ENCODE measurements around the gene GP2.

Gene GP2

GRCh38 chr16:20348365-20349185 lies 21.3 kb upstream of the GP2 start:
- DNase-seq (ENCODE audit: extremely low spot score) = no peak
- ChIA-PET POLR2A (no interaction called here), CTCF (interaction anchor here (0.9 kb wide), 1 partner anchor 37 kb away, joined by 4 read pairs; no protein-coding TSS in a partner anchor)
- TF ChIP-seq ARNT (IDR thresholded peaks at IDR 0.05) = no peak
- no peak for TF ChIP-seq NFRKB (IDR thresholded peaks at IDR 0.05)
- no peak for TF ChIP-seq SP1 (IDR thresholded peaks at IDR 0.05)
- no peak for TF ChIP-seq LEF1 (IDR thresholded peaks at IDR 0.05; ENCODE audit: borderline replicate concordance)
- TF ChIP-seq FOXA1 (IDR thresholded peaks at IDR 0.05) = no peak
- TF ChIP-seq HDGF (IDR thresholded peaks at IDR 0.05; ENCODE audit: borderline replicate concordance) = no peak
- TF ChIP-seq ELF4 (IDR thresholded peaks at IDR 0.05) = no peak
- no peak for TF ChIP-seq L3MBTL2 (conservative IDR thresholded peaks at IDR 0.05)
- no peak for TF ChIP-seq SUZ12 (IDR thresholded peaks at IDR 0.05)

- POLR2A ChIA-PET = no interaction called here
- no peak for DNase-seq (ENCODE audit: extremely low spot score)
- TF ChIP-seq TARDBP (IDR thresholded peaks at IDR 0.05) (no peak), L3MBTL2 (conservative IDR thresholded peaks at IDR 0.05) (no peak), ZNF384 (IDR thresholded peaks at IDR 0.05) (no peak), ELF4 (IDR thresholded peaks at IDR 0.05) (no peak), HDGF (IDR thresholded peaks at IDR 0.05; ENCODE audit: borderline replicate concordance) (no peak)
- CTCF ChIA-PET = no interaction called here
Observed at GRCh38 chr16:20347666-20348364, 20.5 kb upstream of the GP2 start.

GRCh38 chr16:20344611-20345010 lies 17.3 kb upstream of the GP2 start:
- no peak for TF ChIP-seq PKNOX1 (IDR thresholded peaks at IDR 0.05)
- DNase-seq (ENCODE audit: extremely low spot score) = no peak
- POLR2A ChIA-PET = no interaction called here
- CTCF ChIA-PET = no interaction called here

GRCh38 chr16:20339744-20340143 lies 12.4 kb upstream of the GP2 start:
- TF ChIP-seq SUZ12 (IDR thresholded peaks at IDR 0.05) (no peak), ZNF384 (IDR thresholded peaks at IDR 0.05) (no peak), FOXA1 (IDR thresholded peaks at IDR 0.05) (no peak), ARNT (IDR thresholded peaks at IDR 0.05) (no peak), SP1 (IDR thresholded peaks at IDR 0.05) (no peak), NFRKB (IDR thresholded peaks at IDR 0.05) (no peak), CTBP1 (IDR thresholded peaks at IDR 0.05; ENCODE audit: borderline replicate concordance) (no peak), FOXK2 (IDR thresholded peaks at IDR 0.05) (no peak), ELF4 (IDR thresholded peaks at IDR 0.05) (no peak), FOXM1 (IDR thresholded peaks at IDR 0.05; ENCODE audit: borderline replicate concordance) (no peak), TARDBP (IDR thresholded peaks at IDR 0.05) (no peak), L3MBTL2 (conservative IDR thresholded peaks at IDR 0.05) (no peak), HDGF (IDR thresholded peaks at IDR 0.05; ENCODE audit: borderline replicate concordance) (no peak), PKNOX1 (IDR thresholded peaks at IDR 0.05) (no peak), BHLHE40 (IDR thresholded peaks at IDR 0.05; ENCODE audit: borderline replicate concordance) (no peak), LEF1 (IDR thresholded peaks at IDR 0.05; ENCODE audit: borderline replicate concordance) (no peak)
- POLR2A ChIA-PET = no interaction called here
- CTCF ChIA-PET = no interaction called here
- DNase-seq (ENCODE audit: extremely low spot score) = no peak

- no peak for DNase-seq (ENCODE audit: extremely low spot score)
- POLR2A ChIA-PET = no interaction called here
- CTCF ChIA-PET = no interaction called here
- TF ChIP-seq TARDBP (IDR thresholded peaks at IDR 0.05) = no peak
- no peak for TF ChIP-seq BHLHE40 (IDR thresholded peaks at IDR 0.05; ENCODE audit: borderline replicate concordance)
- TF ChIP-seq FOXM1 (IDR thresholded peaks at IDR 0.05; ENCODE audit: borderline replicate concordance) = no peak
Observed at GRCh38 chr16:20336955-20337354, 9.6 kb upstream of the GP2 start.

- no peak for TF ChIP-seq SP1 (IDR thresholded peaks at IDR 0.05)
- no peak for TF ChIP-seq TARDBP (IDR thresholded peaks at IDR 0.05)
- no peak for TF ChIP-seq L3MBTL2 (conservative IDR thresholded peaks at IDR 0.05)
- no peak for TF ChIP-seq FOXA1 (IDR thresholded peaks at IDR 0.05)
- no peak for TF ChIP-seq NFRKB (IDR thresholded peaks at IDR 0.05)
- no peak for TF ChIP-seq ELF4 (IDR thresholded peaks at IDR 0.05)
- TF ChIP-seq ZNF384 (IDR thresholded peaks at IDR 0.05) = no peak
- no peak for TF ChIP-seq HDGF (IDR thresholded peaks at IDR 0.05; ENCODE audit: borderline replicate concordance)
- TF ChIP-seq BHLHE40 (IDR thresholded peaks at IDR 0.05; ENCODE audit: borderline replicate concordance) = no peak
- TF ChIP-seq CTBP1 (IDR thresholded peaks at IDR 0.05; ENCODE audit: borderline replicate concordance) = no peak
- TF ChIP-seq LEF1 (IDR thresholded peaks at IDR 0.05; ENCODE audit: borderline replicate concordance) = no peak
- ChIA-PET CTCF (no interaction called here), POLR2A (no interaction called here)
- DNase-seq (ENCODE audit: extremely low spot score) = no peak
Observed at GRCh38 chr16:20334396-20334795, 7.1 kb upstream of the GP2 start.

GRCh38 chr16:20333120-20333519 lies 5.8 kb upstream of the GP2 start:
- ChIA-PET POLR2A (no interaction called here), CTCF (no interaction called here)
- TF ChIP-seq NFRKB (IDR thresholded peaks at IDR 0.05) = no peak
- TF ChIP-seq ARNT (IDR thresholded peaks at IDR 0.05) = no peak
- TF ChIP-seq FOXA1 (IDR thresholded peaks at IDR 0.05) = no peak
- TF ChIP-seq FOXK2 (IDR thresholded peaks at IDR 0.05) = no peak
- no peak for TF ChIP-seq TARDBP (IDR thresholded peaks at IDR 0.05)
- no peak for TF ChIP-seq ELF4 (IDR thresholded peaks at IDR 0.05)
- TF ChIP-seq BHLHE40 (IDR thresholded peaks at IDR 0.05; ENCODE audit: borderline replicate concordance) = no peak
- TF ChIP-seq HDGF (IDR thresholded peaks at IDR 0.05; ENCODE audit: borderline replicate concordance) = no peak
- TF ChIP-seq SUZ12 (IDR thresholded peaks at IDR 0.05) = no peak
- TF ChIP-seq L3MBTL2 (conservative IDR thresholded peaks at IDR 0.05) = no peak
- TF ChIP-seq PKNOX1 (IDR thresholded peaks at IDR 0.05) = no peak
- TF ChIP-seq FOXM1 (IDR thresholded peaks at IDR 0.05; ENCODE audit: borderline replicate concordance) = no peak
- no peak for TF ChIP-seq LEF1 (IDR thresholded peaks at IDR 0.05; ENCODE audit: borderline replicate concordance)
- TF ChIP-seq ZNF384 (IDR thresholded peaks at IDR 0.05) = no peak
- no peak for TF ChIP-seq CTBP1 (IDR thresholded peaks at IDR 0.05; ENCODE audit: borderline replicate concordance)
- TF ChIP-seq SP1 (IDR thresholded peaks at IDR 0.05) = no peak
- no peak for DNase-seq (ENCODE audit: extremely low spot score)

Measured in HEK293T (cell line).